ENCODE results near the gene REXO5. TPM values are rescaled to one million over a fixed set of nuclear protein-coding genes. Genes with fewer than 3 reads are reported as not detected.

The REXO5 gene
- total and polyA plus RNA-seq, 2 of the 13 experiments (the other 11 are each of a cell fraction or from before 2014, with no cell fraction given), result 5.9 to 13.1 TPM

DNA sequence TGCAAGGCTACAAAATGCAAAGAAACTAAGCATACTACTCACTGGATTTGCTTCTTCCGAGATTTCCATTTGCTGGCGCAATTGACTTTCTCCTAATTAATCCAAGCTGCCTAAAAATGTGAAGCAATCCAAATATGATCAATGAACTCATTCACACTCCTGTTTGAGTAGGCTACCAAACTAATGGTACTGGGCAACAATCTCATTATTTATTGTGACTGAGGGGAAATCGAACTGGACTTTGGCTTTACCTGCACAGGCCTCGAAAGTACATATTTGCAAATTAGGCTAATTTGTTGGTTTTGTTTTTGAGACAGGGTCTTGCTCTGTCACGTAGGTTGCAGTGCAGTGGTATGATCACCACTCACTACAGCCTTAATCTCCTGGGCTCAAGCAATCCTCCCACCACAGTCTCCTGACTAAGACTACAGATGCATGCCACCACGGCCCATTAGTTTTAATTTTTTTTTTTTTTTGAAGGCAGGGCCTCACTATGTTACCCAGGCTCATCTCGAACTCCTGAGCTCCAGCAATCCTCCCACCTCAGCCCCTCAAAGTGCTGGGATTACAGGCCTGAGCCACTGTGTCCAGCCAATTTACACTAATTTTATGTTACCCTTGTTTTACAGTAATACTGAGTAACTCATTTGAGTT, 2.6 kb upstream of the REXO5 start (continued):
- TF ChIP-seq, protein P1, sequence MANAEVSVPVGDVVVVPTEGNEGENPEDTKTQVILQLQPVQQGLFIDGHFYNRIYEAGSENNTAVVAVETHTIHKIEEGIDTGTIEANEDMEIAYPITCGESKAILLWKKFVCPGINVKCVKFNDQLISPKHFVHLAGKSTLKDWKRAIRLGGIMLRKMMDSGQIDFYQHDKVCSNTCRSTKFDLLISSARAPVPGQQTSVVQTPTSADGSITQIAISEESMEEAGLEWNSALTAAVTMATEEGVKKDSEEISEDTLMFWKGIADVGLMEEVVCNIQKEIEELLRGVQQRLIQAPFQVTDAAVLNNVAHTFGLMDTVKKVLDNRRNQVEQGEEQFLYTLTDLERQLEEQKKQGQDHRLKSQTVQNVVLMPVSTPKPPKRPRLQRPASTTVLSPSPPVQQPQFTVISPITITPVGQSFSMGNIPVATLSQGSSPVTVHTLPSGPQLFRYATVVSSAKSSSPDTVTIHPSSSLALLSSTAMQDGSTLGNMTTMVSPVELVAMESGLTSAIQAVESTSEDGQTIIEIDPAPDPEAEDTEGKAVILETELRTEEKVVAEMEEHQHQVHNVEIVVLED (CRISPR knock-in tag; IDR thresholded peaks at IDR 0.05; ENCODE audit: borderline replicate concordance), result peak; percentile 48; the same call in 1 of the 2 replicates
- TF ChIP-seq FOXK2 (IDR thresholded peaks at IDR 0.05) (no peak), KAT7 (CRISPR knock-in tag; IDR thresholded peaks at IDR 0.05; ENCODE audit: borderline replicate concordance) (peak; percentile 75; the same call in 1 of the 2 replicates), ZXDC (CRISPR knock-in tag; IDR thresholded peaks at IDR 0.05) (no peak), ZBTB1 (CRISPR knock-in tag; IDR thresholded peaks at IDR 0.05; ENCODE audit: borderline replicate concordance) (no peak), ZNF761 (CRISPR knock-in tag; conservative IDR thresholded peaks at IDR 0.05) (0 out of 2 replicates have a peak, but pooled peaks have one; percentile 48), JDP2 (CRISPR knock-in tag; IDR thresholded peaks at IDR 0.05; ENCODE audit: borderline replicate concordance) (no peak), BHLHE40 (IDR thresholded peaks at IDR 0.05; ENCODE audit: low read length) (no peak), ZNF180 (CRISPR knock-in tag; IDR thresholded peaks at IDR 0.05; ENCODE audit: borderline replicate concordance, low read depth) (no peak), NFE2L1 (CRISPR knock-in tag; IDR thresholded peaks at IDR 0.05; ENCODE audit: borderline replicate concordance) (no peak)
- TF ChIP-seq, protein P2, sequence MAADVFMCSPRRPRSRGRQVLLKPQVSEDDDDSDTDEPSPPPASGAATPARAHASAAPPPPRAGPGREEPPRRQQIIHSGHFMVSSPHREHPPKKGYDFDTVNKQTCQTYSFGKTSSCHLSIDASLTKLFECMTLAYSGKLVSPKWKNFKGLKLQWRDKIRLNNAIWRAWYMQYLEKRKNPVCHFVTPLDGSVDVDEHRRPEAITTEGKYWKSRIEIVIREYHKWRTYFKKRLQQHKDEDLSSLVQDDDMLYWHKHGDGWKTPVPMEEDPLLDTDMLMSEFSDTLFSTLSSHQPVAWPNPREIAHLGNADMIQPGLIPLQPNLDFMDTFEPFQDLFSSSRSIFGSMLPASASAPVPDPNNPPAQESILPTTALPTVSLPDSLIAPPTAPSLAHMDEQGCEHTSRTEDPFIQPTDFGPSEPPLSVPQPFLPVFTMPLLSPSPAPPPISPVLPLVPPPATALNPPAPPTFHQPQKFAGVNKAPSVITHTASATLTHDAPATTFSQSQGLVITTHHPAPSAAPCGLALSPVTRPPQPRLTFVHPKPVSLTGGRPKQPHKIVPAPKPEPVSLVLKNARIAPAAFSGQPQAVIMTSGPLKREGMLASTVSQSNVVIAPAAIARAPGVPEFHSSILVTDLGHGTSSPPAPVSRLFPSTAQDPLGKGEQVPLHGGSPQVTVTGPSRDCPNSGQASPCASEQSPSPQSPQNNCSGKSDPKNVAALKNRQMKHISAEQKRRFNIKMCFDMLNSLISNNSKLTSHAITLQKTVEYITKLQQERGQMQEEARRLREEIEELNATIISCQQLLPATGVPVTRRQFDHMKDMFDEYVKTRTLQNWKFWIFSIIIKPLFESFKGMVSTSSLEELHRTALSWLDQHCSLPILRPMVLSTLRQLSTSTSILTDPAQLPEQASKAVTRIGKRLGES (CRISPR knock-in tag; IDR thresholded peaks at IDR 0.05; ENCODE audit: borderline replicate concordance), result no peak
- TF ChIP-seq, protein P3, sequence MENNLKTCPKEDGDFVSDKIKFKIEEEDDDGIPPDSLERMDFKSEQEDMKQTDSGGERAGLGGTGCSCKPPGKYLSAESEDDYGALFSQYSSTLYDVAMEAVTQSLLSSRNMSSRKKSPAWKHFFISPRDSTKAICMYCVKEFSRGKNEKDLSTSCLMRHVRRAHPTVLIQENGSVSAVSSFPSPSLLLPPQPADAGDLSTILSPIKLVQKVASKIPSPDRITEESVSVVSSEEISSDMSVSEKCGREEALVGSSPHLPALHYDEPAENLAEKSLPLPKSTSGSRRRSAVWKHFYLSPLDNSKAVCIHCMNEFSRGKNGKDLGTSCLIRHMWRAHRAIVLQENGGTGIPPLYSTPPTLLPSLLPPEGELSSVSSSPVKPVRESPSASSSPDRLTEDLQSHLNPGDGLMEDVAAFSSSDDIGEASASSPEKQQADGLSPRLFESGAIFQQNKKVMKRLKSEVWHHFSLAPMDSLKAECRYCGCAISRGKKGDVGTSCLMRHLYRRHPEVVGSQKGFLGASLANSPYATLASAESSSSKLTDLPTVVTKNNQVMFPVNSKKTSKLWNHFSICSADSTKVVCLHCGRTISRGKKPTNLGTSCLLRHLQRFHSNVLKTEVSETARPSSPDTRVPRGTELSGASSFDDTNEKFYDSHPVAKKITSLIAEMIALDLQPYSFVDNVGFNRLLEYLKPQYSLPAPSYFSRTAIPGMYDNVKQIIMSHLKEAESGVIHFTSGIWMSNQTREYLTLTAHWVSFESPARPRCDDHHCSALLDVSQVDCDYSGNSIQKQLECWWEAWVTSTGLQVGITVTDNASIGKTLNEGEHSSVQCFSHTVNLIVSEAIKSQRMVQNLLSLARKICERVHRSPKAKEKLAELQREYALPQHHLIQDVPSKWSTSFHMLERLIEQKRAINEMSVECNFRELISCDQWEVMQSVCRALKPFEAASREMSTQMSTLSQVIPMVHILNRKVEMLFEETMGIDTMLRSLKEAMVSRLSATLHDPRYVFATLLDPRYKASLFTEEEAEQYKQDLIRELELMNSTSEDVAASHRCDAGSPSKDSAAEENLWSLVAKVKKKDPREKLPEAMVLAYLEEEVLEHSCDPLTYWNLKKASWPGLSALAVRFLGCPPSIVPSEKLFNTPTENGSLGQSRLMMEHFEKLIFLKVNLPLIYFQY (CRISPR knock-in tag; IDR thresholded peaks at IDR 0.05; ENCODE audit: borderline replicate concordance), result no peak

Data from HepG2 (cell line).